ENCODE measurements around the gene RHBDD2. TPM values are rescaled to one million over a fixed set of nuclear protein-coding genes. Genes with fewer than 3 reads are reported as not detected.

Gene RHBDD2
- polyA plus RNA-seq, 1 of the 3 experiments (the other 2 are of a cell fraction) = 77.6 TPM

- POLR2A ChIA-PET = no interaction called here
These were observed 5.6 kb downstream of the RHBDD2 start for GRCh38 chr7:75884476-75884875.

GRCh38 chr7:75885036-75885435 lies 6.2 kb downstream of the RHBDD2 start:
- H3K4me2 ChIP-seq = no peak overlapping the region
- H3K27ac ChIP-seq (ENCODE audit: low read depth in 2 of 2, low read length in 1 of 2) = no peak overlapping the region
- H3K9me2 ChIP-seq = no peaks in the 10 kb centered on the region
- H3K4me1 ChIP-seq (ENCODE audit: control insufficient read depth in 1 of 2, insufficient read depth in 2 of 2, low read depth in 1 of 2, low read length in 1 of 2) = peaks cover 0 to 4% of the 10 kb centered on the region in 2 experiments; a peak in 2 of 4 replicates
- POLR2A ChIA-PET = interaction anchor here (0.7 kb wide), 2 partner anchors 13 to 95 kb away, joined by 3 to 4 read pairs; no protein-coding TSS in a partner anchor
- no peak overlapping the region for H3K9ac ChIP-seq
- H2AFZ ChIP-seq (ENCODE audit: low read depth) = no peak overlapping the region
- H3K36me3 ChIP-seq (replicated peaks in 1 of 2; ENCODE audit: control insufficient read depth in 1 of 2, insufficient read depth in 2 of 2, low read length in 1 of 2) = peaks cover 53 to 70% of the 10 kb centered on the region in 2 experiments
- DNase-seq = no peak
- no peaks in the 10 kb centered on the region for H3K27me3 ChIP-seq (ENCODE audit: insufficient read depth)
- 95% methylated on average over 3 of the region's 3 CpGs for WGBS (ENCODE audit: low lambda C conversion rate)
- H3K9me3 ChIP-seq = no peaks in the 10 kb centered on the region
- H3F3A ChIP-seq (replicated peaks; ENCODE audit: insufficient read depth) = no peaks in the 10 kb centered on the region
- H4K20me1 ChIP-seq (ENCODE audit: insufficient read depth) = no peaks in the 10 kb centered on the region
- H3K4me3 ChIP-seq (ENCODE audit: low read depth in 2 of 2, low read length in 1 of 2) = no peak overlapping the region
- CTCF ChIA-PET = interaction anchor here (1.1 to 2.6 kb wide), 3 partner anchors 19 to 135 kb away, joined by 3 to 11 read pairs (median 7); no protein-coding TSS in a partner anchor
- H3K79me2 ChIP-seq (ENCODE audit: insufficient read depth) = peaks cover 28% of the 10 kb centered on the region
- TF ChIP-seq TAF1 (IDR thresholded peaks at IDR 0.05; ENCODE audit: borderline replicate concordance, low read depth, low read length) (no peak), TCF12 (IDR thresholded peaks at IDR 0.05) (no peak), POLR2AphosphoS5 (IDR thresholded peaks at IDR 0.05; ENCODE audit: low read depth, low read length) (no peak), IRF3 (IDR thresholded peaks at IDR 0.05; ENCODE audit: low read depth, low read length) (no peak), USF2 (IDR thresholded peaks at IDR 0.05; ENCODE audit: borderline replicate concordance, low read depth, low read length) (no peak), RXRA (IDR thresholded peaks at IDR 0.05; ENCODE audit: borderline replicate concordance, low read depth) (no peak)

More at GRCh38 chr7:75884476-75884875, 5.6 kb downstream of the RHBDD2 start:
- H3K9me2 ChIP-seq = no peaks in the 10 kb centered on the region
- DNase-seq = no peak
- H3K36me3 ChIP-seq (replicated peaks in 1 of 2; ENCODE audit: control insufficient read depth in 1 of 2, insufficient read depth in 2 of 2, low read length in 1 of 2) = peaks cover 53 to 66% of the 10 kb centered on the region in 2 experiments
- no peak overlapping the region for H3K4me3 ChIP-seq (ENCODE audit: low read depth in 2 of 2, low read length in 1 of 2)
- H3K4me1 ChIP-seq (ENCODE audit: control insufficient read depth in 1 of 2, insufficient read depth in 2 of 2, low read depth in 1 of 2, low read length in 1 of 2) = peaks cover 0 to 4% of the 10 kb centered on the region in 2 experiments; a peak in 2 of 4 replicates
- peaks cover 33% of the 10 kb centered on the region for H3K79me2 ChIP-seq (ENCODE audit: insufficient read depth)
- no peak overlapping the region for H3K9ac ChIP-seq
- H3F3A ChIP-seq (replicated peaks; ENCODE audit: insufficient read depth) = no peaks in the 10 kb centered on the region
- CTCF ChIA-PET = interaction anchor here (2.6 kb wide), 1 partner anchor 18 kb away, joined by 11 read pairs; no protein-coding TSS in a partner anchor
- H2AFZ ChIP-seq (ENCODE audit: low read depth) = no peak overlapping the region
- TF ChIP-seq FOXM1 (IDR thresholded peaks at IDR 0.05; ENCODE audit: low read depth) = no peak
- no peak for TF ChIP-seq SMC3 (IDR thresholded peaks at IDR 0.05; ENCODE audit: low read depth, low read length)
- no peak for TF ChIP-seq REST (IDR thresholded peaks at IDR 0.05; ENCODE audit: low read depth, low read length)
- TF ChIP-seq TEAD4 (IDR thresholded peaks at IDR 0.05; ENCODE audit: borderline replicate concordance, insufficient read depth) = no peak
- TF ChIP-seq MAX (IDR thresholded peaks at IDR 0.05; ENCODE audit: low read depth) = no peak
- no peak for TF ChIP-seq TAF1 (IDR thresholded peaks at IDR 0.05; ENCODE audit: borderline replicate concordance, low read depth, low read length)
- no peak for TF ChIP-seq CHD2 (IDR thresholded peaks at IDR 0.05; ENCODE audit: low read length, partially characterized antibody)
- TF ChIP-seq RAD21 (IDR thresholded peaks at IDR 0.05; ENCODE audit: low read length) = no peak
- TF ChIP-seq RXRA (IDR thresholded peaks at IDR 0.05; ENCODE audit: borderline replicate concordance, low read depth) = no peak
- TF ChIP-seq EP300 (IDR thresholded peaks at IDR 0.05; ENCODE audit: borderline replicate concordance in 1 of 2, low read depth in 1 of 2, low read length in 1 of 2) = no peak
- no peak for TF ChIP-seq FOSL2 (IDR thresholded peaks at IDR 0.05; ENCODE audit: borderline replicate concordance, low read depth)
- H4K20me1 ChIP-seq (ENCODE audit: insufficient read depth) = no peaks in the 10 kb centered on the region
- no peak overlapping the region for H3K4me2 ChIP-seq
- WGBS (ENCODE audit: low lambda C conversion rate) = 100% methylated on average over 5 of the region's 5 CpGs
- H3K27me3 ChIP-seq (ENCODE audit: insufficient read depth) = no peaks in the 10 kb centered on the region
- no peak overlapping the region for H3K27ac ChIP-seq (ENCODE audit: low read depth in 2 of 2, low read length in 1 of 2)
- no peaks in the 10 kb centered on the region for H3K9me3 ChIP-seq
